GM21576 (cell line): Measurements from ENCODE around the gene TAF4.
"Not testable (repeated sequence)": the region's sequence is repeated elsewhere in the genome, so short reads cannot be mapped to it uniquely, and the experiment has no call there.

Experiments
- ATAC-seq: cut with Tn5 transposase; IDR thresholded peaks from one replicate; pipeline ENCODE4 v1.9.1; 2021; ENCODE audit warnings: mild to moderate bottlenecking, moderate library complexity; ENCODE audit not compliant: unreplicated experiment

Gene TAF4

DNA sequence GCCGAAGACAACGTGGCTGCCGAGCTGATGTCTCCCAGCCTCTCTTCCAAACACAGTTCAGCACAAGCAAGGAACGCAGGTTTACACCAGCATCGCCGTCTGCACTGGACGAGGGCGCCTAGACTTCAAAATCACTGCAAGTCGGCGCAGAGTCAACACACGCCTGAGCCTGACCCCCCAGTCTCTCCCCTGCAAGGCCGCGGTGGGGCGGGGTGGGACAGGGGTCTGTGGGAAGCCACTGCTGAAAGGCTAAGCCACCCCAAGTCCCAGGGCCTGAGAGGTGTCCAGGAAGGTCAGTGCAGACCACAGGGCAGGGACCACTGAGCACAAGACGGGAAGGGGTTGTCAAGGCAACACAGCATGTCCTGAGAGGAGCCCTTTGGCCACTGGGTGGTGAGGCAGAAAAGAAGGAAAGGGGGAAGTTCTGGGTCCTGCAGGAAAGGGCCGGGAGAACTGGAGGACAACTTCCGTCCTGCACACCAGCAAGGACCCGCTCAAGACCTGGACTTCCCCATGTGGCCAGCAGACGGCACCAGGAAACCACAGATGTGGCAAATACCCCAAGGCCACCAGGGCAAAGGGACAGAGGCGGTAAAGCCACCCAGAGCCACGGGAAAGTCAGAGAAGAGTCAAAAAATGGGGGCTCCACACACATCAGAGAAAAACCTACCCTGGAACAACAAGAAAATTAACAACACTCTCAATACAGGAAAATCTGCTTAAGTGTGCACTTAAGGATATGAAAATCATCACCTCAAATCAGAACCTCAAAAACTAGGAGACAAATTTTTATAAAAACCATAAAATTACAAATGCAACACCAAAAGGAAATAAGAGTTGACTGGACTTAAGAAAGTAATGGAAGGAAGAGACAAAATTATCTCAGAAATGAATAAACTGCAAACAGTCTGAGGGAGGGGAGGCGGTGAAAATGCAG, 84.8 kb downstream of the TAF4 start:
- no peak for ATAC-seq

DNA sequence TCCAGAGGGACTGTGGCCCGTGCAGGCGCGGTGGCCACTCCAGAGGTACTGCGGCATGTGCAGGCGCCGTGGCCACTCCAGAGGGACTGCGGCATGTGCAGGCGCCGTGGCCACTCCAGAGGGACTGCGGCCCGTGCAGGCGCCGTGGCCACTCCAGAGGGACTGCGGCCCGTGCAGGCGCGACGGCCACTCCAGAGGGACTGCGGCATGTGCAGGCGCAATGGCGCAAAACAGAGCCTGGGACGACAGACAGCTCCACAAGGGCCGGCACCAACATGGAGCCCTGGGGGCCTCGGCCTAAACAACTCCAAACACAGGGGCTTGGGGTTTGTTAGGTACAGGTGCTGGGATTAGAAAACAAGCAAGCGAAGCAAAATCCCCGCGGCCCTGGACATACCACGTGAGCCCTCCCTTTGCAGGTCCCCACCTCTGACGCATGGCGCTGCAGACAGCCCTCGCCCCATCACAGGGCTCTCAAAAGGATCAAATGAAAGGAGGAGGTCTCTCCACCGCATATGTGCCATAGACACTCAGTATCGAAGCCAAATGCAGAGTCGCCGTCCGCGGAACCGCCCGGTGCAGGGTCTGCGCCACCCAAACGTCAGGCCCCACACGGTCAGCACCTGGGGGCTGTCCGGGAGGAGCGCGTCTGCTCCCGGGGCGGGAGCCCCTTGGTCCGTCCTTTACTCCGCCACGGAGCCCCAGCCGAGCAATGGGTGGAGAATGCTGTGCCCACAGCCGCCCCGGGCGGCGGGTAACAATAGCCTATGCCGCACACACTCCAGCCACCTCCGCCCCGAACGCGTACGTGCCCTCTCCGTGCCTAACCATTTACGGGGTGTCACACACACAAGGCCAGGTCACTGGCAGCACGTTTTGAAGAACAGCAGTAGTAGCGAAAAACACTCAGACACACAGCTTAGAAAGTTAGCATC, 85.7 kb downstream of the TAF4 start:
- ATAC-seq, result no peak

DNA sequence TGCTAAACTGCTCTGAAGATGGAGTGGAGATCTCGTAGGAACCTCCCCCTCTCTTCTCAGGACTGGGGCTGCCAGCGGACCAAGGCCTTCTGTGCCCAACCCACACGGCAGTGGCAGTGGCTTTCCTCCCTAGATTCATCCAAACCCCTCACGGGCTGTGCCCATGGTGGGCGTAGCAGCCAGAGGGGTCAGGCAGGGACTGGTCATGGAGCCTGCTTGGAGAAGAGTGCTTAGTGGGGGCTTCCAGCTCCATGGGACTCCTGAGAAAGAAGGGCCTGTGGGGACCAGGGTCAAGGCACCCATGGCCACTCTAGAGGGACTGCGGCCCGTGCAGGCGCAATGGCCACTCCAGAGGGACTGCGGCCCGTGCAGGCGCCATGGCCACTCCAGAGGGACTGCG, 86.6 kb downstream of the TAF4 start:
- no peak for ATAC-seq

DNA sequence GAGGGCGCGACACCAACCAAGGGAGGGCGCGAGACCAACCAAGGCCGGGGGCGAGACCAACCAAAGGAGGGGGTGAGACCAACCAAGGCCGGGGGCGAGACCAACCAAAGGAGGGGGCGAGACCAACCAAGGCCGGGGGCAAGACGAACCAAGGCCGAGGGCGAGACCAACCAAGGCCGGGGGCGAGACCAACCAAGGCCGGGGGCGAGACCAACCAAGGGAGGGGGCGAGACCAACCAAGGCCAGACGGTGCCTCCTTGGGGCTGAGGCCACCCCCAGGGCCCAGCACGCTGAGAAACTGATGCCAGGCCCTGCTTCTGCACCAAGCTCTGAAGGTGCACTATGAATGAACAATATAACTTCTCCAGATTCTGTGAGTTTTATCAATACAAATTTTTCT, 87.2 kb downstream of the TAF4 start:
- no peak for ATAC-seq

DNA sequence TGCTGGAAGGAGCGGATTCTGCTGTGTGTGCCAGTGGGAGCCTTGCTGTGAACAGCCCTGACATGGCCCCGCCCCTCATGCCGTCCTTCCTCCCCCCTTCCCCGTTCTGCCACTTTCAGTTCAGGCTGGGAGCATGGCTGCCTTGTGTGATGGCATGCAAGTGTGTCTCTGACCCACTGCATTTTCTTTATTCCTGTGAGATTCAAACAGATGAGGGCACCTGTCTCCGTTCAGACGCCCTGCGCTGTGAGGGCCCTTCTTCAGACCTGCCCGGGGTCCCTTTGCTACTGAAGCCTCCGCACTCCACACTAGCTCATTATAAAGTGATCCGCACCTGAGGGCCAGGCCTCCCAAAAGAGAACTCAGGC, 88.3 kb downstream of the TAF4 start:
- no peak for ATAC-seq

DNA sequence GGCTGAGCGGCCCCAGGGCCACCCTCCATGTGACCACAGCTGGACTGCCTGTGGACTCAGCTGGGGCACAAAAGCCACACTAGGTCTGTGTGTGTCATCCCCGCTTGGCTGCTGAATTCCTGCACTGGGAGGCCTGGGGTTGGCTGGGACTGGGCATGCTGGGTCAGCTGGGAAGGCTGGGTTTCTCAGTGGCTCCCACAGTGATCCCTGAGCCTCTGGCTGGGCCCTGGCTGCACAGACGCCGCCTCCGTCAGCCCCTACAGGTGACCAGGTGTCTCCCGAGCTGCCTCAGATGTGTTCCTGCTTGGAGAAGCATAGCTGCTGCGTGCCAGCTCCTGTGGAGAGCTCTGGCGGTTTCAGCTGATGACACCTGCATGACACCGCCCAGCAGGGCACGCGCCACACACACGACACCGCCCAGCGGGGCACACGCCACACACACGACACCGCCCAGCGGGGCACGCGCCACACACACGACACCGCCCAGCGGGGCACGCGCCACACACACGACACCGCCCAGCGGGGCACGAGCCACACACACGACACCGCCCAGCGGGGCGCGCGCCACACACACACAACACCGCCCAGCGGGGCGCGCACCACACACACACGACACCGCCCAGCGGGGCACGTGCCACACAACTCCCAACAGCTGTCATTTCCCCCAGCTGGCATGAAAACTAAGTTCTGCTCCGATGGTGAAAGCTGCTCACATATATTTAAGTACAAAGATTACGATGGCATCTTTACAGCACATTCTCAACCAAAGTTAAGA, 88.8 kb downstream of the TAF4 start:
- ATAC-seq, result no peak

DNA sequence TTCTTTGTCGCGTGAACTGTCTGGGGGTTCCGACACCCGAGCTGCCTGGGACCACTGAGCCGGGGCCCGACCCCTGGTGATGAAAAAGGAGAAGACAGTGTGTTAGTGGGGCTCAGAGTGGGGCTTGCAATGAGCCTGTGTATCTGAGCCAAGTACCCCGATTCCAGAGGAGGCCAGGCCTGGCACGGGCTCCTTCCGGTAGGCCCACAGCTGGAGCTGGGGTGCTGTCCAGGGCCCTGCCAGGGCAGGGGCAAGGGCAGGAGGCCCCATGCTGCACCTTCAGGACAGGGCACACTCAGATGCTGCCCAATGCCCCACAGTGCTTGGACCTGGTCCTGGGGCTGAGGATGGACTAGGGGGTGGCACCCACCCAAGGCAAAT, 89.4 kb downstream of the TAF4 start:
- no peak for ATAC-seq

DNA sequence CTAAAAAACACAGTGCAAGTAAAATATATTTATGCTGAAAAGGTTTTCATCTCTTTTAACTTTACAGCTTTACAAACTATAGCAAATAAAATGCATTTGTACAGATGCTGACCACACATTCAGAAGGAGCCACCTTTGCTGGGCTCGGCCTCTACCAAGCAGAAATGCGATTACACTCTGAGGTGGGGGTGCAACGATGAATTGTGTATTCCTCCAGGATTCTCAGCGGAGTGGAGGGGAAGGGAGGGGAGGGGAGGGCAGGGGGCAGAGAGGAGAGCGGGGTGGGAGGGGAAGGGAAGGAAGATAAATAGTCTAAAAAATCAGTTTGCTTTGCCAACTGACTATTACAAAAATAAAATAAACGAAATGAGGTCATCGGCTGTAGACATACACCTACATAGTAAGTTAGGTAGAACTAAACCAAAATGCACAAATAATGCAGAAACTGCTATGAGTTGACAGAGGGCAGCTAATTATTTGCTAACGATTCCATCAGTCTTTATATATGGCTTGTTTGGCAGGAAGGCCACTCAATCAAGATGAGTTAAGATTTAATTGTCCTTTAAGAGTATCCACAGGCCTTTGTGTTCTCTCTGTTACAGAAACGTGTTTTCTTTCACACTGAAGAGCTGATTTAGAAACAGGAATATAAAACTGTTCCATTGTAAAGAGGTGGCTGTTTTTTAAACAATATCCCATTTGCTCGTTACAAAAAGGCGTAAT, 90.1 kb downstream of the TAF4 start:
- ATAC-seq, result no peak

DNA sequence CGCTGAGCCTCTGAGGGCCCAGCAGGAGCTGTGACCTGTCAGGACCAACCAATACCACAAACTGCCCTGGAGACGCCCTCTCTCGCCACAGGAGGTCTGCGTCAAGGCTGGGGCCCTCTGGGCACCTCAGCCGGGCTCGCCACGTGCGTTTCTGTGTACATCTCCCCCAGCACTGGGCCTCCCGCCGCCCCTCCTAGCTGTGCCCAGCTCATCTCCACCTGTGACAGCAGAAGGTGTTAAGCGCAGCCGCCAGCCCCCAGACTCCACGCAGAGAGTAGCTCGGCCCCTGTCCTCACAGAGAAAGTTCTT, 91.4 kb downstream of the TAF4 start:
- ATAC-seq, result no peak

DNA sequence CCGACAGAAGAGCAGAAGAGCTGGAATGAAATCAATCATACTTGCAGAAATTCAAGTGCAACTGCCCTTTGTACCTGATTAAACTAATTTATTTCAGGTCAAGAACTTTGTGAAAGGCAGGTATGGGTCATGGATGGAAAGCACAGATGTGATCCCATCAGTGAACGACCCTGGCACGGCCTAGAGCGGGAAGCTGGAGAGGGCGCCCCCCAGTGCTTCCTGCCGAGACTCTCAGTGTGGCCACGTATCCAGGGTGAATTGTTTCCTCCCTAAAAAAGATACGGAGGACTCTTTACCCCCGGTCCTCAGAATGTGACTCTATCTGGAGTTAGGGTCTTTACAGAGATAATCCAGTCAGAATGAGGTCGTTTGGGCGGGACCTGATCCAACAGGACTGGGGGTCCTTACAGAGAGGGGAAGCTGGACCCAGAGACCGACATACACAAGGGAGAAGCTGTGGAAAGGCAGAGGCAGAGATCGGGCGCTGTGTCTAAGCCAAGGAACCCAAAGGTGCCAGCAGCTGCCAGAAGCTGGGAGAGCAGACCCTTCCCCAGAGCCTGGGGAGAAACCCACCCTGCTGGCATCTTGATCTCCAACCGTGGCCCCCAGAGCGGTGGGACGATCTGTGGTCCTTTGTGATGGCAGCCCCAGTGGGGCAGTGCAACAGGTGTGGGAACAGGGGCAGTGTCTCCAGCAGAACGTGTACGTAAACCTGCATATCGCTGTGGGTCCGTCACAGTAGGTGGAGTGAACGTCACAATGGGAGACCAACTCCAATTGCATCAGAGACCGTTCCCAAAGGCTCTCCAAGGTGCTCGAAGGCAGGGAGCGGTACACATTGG, 91.9 kb downstream of the TAF4 start:
- ATAC-seq, result no peak

DNA sequence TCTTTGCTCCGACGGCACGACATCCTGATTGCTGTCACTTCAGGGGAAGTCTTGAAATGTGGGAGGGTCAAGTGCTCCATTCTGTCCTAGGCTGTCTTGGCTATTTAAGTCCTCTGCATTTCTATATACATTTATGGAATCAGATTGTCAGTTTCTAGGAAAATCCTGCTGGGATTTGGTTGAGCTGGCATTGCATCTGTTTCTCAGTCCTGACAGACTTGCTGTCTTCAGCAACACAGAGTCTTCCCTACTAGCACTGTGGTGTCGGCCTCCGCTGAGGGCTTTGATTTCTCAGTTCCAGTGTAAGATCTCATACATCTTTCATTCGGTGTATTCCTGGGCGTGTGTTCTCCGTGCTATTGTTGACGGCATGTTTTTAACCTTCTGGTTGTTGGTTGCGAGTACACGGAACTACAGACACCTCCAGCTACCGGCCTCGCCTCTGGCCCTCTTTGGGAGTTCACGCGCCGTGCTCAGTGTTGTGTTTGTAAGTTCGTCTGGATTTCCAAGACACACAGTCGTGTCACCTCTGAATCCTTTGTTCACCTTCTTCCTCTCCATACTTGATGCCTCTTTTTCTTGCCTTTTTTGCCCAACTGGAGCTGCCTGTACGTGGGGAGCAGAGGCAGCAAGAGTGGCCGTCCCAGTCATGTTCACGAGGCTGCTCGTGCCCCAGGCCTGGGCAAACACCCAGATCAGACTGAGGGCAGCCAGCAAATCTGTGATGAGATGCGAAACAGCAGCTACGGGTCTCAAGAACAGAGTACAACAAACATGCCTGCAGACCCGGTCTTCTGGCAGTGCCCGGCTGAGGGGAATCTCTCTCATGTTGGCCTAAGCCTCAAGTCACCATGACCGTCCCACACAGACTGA, 92.8 kb downstream of the TAF4 start:
- no peak for ATAC-seq

DNA sequence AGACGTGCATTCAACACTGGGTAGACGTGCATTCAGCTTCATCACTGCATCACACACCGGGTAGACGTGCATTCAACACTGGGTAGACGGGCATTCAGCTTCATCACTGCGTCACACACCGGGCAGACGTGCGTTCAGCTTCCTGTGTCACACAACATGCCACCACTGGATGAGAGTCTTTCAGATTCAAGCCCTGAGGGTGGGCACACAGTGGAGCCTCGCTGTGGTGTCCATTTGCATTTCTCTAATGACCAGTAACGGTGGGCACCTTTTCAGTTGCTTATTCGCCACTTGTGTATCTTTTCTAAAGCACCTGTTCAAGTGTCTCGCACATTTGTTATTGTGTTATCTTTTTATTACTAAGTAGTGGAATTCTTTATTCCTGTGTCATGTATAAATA, 94.1 kb downstream of the TAF4 start:
- ATAC-seq, result not testable (repeated sequence)

DNA sequence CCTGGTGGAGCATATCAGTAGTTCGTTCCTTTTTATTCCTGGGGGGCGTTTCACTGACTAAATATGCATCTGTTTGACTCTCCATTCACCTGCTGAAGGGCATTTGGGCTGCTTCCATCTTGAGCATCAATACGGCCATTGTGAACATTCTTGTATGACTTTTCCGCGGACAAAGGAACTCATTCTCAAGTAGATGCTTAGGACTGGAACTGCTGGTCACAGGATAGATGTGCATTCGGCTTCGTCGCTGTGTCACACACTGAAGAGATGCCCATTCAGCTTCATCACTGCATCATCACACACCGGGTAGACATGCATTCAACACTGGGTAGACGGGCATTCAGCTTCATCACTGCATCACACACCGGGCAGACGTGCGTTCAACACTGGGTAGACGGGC, 95.3 kb downstream of the TAF4 start:
- no peak for ATAC-seq

DNA sequence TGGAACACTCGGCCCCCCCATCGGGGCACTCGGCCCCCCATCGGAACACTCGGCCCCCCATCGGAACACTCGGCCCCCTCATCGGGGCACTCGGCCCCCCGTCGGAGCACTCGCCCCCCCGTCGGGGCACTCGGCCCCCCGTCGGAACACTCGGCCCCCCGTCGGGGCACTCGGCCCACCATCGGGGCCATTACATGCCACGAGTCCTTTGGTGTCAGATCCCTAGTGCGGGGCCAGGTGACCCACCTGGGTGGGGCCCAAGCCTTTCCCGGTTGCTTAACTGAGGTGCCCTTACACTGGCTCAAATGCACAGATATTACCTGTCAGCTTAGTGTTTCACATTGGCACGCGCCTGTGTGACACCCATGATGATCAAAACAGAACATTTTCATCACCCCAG, 95.9 kb downstream of the TAF4 start:
- no peak for ATAC-seq

DNA sequence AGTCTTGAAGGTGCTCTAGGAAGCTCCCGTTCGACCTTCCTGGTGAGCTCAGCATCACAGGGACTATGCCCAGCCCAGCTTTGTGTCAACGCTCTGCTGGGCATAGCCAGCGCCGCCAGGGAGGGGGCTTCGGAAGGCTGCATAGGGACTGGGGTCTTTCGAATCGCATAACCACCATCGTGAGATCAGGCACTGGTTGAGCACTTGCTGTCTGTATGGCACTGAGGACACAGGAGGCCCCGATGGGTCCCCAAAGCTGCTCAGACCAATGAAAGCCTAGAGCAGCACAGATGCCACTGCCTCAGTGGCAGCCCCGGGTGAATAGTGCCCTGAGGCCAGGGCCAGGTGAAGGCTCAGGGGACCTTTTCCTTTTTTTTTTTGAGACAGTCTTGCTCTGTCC, 96.7 kb downstream of the TAF4 start:
- ATAC-seq, result no peak

DNA sequence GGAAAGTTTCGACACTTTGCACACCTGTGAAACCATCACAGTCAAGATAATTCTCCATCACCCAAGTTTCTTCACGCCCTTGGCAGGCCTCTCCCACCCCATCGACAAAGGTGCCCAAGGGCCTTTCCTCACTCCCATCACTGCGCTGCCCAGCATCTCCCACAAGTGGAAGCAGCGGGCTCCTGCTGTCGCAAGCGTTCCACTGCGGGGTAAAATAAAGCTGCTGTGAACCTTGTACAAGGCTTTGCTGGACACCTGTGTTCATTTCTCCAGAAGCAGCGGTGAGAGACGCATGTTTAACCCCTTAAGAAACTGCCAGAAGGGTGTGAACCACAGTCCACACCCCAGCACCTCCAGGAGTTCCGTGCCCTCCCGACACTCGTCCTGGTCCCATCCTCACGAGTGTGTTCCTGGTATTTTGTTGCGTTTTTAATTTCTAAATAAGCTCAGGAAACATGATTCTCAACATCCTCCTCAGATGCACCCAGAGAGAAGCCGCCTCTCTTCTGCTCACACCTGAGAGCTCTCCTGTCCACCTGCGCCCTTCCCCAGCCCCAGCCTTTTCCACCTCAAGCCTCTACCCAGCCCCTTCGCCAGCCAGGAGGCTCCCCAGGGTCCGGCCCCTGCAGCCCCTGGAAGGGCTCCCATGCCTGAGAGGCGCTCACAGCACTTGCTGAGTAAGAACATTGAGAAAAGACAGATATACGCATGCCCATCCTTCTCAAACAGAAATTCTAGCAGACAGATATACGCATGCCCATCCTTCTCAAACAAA, 97.5 kb downstream of the TAF4 start:
- ATAC-seq, result no peak

DNA sequence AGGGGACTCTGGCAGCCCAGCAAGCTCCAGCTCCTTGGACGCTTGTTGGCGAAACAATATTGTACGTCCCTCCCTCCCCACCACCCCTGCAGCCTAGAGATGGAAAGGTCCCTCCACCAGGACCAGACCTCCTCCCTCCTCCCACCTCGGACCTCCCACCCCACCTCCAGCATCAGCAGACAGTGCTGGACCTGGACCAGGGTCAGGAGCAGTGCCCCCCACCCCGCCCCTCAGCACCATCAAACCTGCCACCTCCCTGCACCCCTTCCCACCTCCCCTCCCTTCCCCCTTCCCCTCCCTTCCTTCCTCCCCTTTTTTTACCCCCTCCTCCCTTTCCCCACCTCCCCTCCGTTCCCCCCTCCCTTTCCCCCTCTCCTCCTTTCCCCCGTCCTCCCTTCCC, 98.4 kb downstream of the TAF4 start:
- ATAC-seq, result no peak
